ENCODE measurements around the gene IMPDH1. TPM values are rescaled to one million over a fixed set of nuclear protein-coding genes. Genes with fewer than 3 reads are reported as not detected.

IMPDH1 gene
- total RNA-seq, 2 experiments from 2014 or later = 26.5 to 27.0 TPM

GRCh38 chr7:128406314-128407232 lies 3.2 kb downstream of the IMPDH1 start:
- peak overlapping the region; percentile 78 for H3K27ac Mint-ChIP-seq
- peaks cover 61% of the 10 kb centered on the region for H3K4me1 Mint-ChIP-seq (ENCODE audit: low read depth)
- peaks cover 14% of the 10 kb centered on the region for H3K36me3 Mint-ChIP-seq (ENCODE audit: low read depth)
- intact Hi-C loops (cut with DNase I, micrococcal nuclease) = loop anchor here in 1 of 2 experiments (5.0 kb wide), 2 partner anchors 64 to 754 kb away; partner anchors contain the start of genes RBM28 and SND1
- no peak for TF ChIP-seq CTCF (IDR thresholded peaks at IDR 0.05)
- ChIA-PET POLR2A (interaction anchor here (1.6 kb wide), 1 partner anchor 49 kb away, joined by 5 read pairs; the partner anchor contains the start of gene HILPDA), CTCF (interaction anchor here (3.1 to 5.1 kb wide), 2 partner anchors 20 to 54 kb away, joined by 9 to 28 read pairs; no protein-coding TSS in a partner anchor)
- Histone ChIP-seq H3K36me3 (ENCODE audit: insufficient read depth, low read length) (peaks cover 3% of the 10 kb centered on the region), H3K4me1 (ENCODE audit: insufficient read depth, low read length) (peaks cover 62% of the 10 kb centered on the region), H3K9me3 (ENCODE audit: control insufficient read depth in 1 of 2, insufficient read depth in 1 of 2, low read length in 2 of 2) (no peaks in the 10 kb centered on the region), H3K27me3 (ENCODE audit: control insufficient read depth in 1 of 2, insufficient read depth in 2 of 2, low read length in 2 of 2) (no peaks in the 10 kb centered on the region), H3K27ac (ENCODE audit: low read depth in 1 of 2, low read length in 2 of 2) (peak overlapping the region in 1 of 2 donors; percentile 24), H3K4me3 (ENCODE audit: low read length) (no peak overlapping the region)
- DNase-seq (peak in 2 of 14 experiments; percentile 44 to 49), ATAC-seq (ENCODE audit: poor library complexity) (no peak)
- no peaks in the 10 kb centered on the region for H3K9me3 Mint-ChIP-seq
- H3K27me3 Mint-ChIP-seq = no peaks in the 10 kb centered on the region
- peak overlapping the region; percentile 87 for H3K4me3 Mint-ChIP-seq

- ATAC-seq (ENCODE audit: poor library complexity) = peak; percentile 22
- Mint-ChIP-seq H3K27ac (peak overlapping the region; percentile 78), H3K9me3 (no peaks in the 10 kb centered on the region), H3K36me3 (ENCODE audit: low read depth) (peaks cover 23% of the 10 kb centered on the region), H3K27me3 (no peaks in the 10 kb centered on the region), H3K4me1 (ENCODE audit: low read depth) (peaks cover 61% of the 10 kb centered on the region), H3K4me3 (peak overlapping the region; percentile 90)
- DNase-seq = peak in 12 of 14 experiments; percentile 34 to 87 (median 60)
- H3K27ac ChIP-seq (ENCODE audit: low read depth in 1 of 2, low read length in 2 of 2) = no peak overlapping the region
- TF ChIP-seq CTCF (IDR thresholded peaks at IDR 0.05) = no peak
- no peaks in the 10 kb centered on the region for H3K9me3 ChIP-seq (ENCODE audit: control insufficient read depth in 1 of 2, insufficient read depth in 1 of 2, low read length in 2 of 2)
- H3K36me3 ChIP-seq (ENCODE audit: insufficient read depth, low read length) = peaks cover 10% of the 10 kb centered on the region
- peaks cover 59% of the 10 kb centered on the region for H3K4me1 ChIP-seq (ENCODE audit: insufficient read depth, low read length)
- H3K4me3 ChIP-seq (ENCODE audit: low read length) = peak overlapping the region; percentile 72
- H3K27me3 ChIP-seq (ENCODE audit: control insufficient read depth in 1 of 2, insufficient read depth in 2 of 2, low read length in 2 of 2) = no peaks in the 10 kb centered on the region
- intact Hi-C loops (cut with DNase I, micrococcal nuclease) = loop anchor here (2.0 to 5.0 kb wide), 3 partner anchors 49 to 753 kb away; partner anchors contain the start of genes HILPDA (in 1 of the 2), RBM28 (in 1 of the 2) and SND1 (in 1 of the 2)
- CTCF ChIA-PET = interaction anchor here (1.0 to 5.1 kb wide), 3 partner anchors 21 to 55 kb away, joined by 3 to 28 read pairs (median 9); partner anchors contain the start of gene HILPDA
- POLR2A ChIA-PET = interaction anchor here (0.7 to 1.6 kb wide), 4 partner anchors 19 to 62 kb away, joined by 3 to 5 read pairs (median 3); partner anchors contain the start of genes HILPDA and RBM28
Observed at GRCh38 chr7:128405471-128406313, 4.1 kb downstream of the IMPDH1 start.
